WTC11 (cell line): ENCODE data around the gene EPHB6. TPM values are rescaled to one million over a fixed set of nuclear protein-coding genes. Genes with fewer than 3 reads are reported as not detected.

ENCODE experiments used
- ATAC-seq: fragments of 200-7000 bp; cut with Tn5 transposase; 2 replicates; pipeline ENCODE4 v1.10.0; 2021; ENCODE audit warnings: mild to moderate bottlenecking, moderate library complexity
- CTCF ChIA-PET: fragments of 300-600 bp; sonication (Branson Sonifier 250); formaldehyde crosslinking; loops from one replicate; lab custom pipeline; 2021; ENCODE audit warnings: antibody characterized with exemption; lab: Charles Lee
- POLR2A ChIA-PET: fragments of 350-600 bp; sonication (Branson Sonifier 250); formaldehyde crosslinking; loops from one replicate; lab custom pipeline; 2021; ENCODE audit warnings: antibody characterized with exemption; lab: Charles Lee
- DNase-seq: peaks from one replicate; pipeline ENCODE4 v3.0.0; 2021; ENCODE audit warnings: low spot score
- H3K27ac Mint-ChIP-seq: 2 replicates; pipeline ENCODE4 v1.8.0; 2021; ENCODE audit warnings: mixed read lengths
- H3K27me3 Mint-ChIP-seq: 2 replicates; pipeline ENCODE4 v1.8.0; 2021; ENCODE audit warnings: low read depth, mild to moderate bottlenecking, moderate library complexity, mixed read lengths
- H3K36me3 Mint-ChIP-seq: 2 replicates; pipeline ENCODE4 v1.8.0; 2021; ENCODE audit warnings: mixed read lengths
- H3K4me1 Mint-ChIP-seq: 2 replicates; pipeline ENCODE4 v1.8.0; 2022; ENCODE audit warnings: mixed read lengths
- H3K4me3 Mint-ChIP-seq: 2 replicates; pipeline ENCODE4 v1.8.0; 2021; ENCODE audit warnings: mild to moderate bottlenecking, moderate library complexity, mixed read lengths
- H3K9me3 Mint-ChIP-seq: 2 replicates; pipeline ENCODE4 v1.8.0; 2021; ENCODE audit warnings: mixed read lengths
- ATF1 ChIP-seq: sonication (generic); formaldehyde crosslinking; IDR thresholded peaks from 2 replicates; pipeline ENCODE4 v1.8.1; 2023; ENCODE audit warnings: mild to moderate bottlenecking, moderate library complexity, missing genetic modification reagents
- EMX1 ChIP-seq: fragments of 250-450 bp; sonication (Bioruptor Pico); IDR thresholded peaks from 2 replicates; pipeline ENCODE4 v1.8.0; 2021; ENCODE audit warnings: mild to moderate bottlenecking
- GRHL2 ChIP-seq: fragments of 250-450 bp; sonication (Bioruptor Pico); IDR thresholded peaks from 2 replicates; pipeline ENCODE4 v1.8.0; 2022; ENCODE audit warnings: mild to moderate bottlenecking, moderate library complexity; ENCODE audit not compliant: insufficient replicate concordance, severe bottlenecking
- IRF2 ChIP-seq: sonication (generic); formaldehyde crosslinking; IDR thresholded peaks from 2 replicates; pipeline ENCODE4 v1.8.0; 2022; ENCODE audit warnings: low read depth, missing genetic modification reagents, borderline replicate concordance
- NFYB ChIP-seq: sonication (generic); formaldehyde crosslinking; conservative IDR thresholded peaks from 2 replicates; pipeline ENCODE4 v1.8.0; 2022; ENCODE audit warnings: low read depth, missing genetic modification reagents
- NR1H2 ChIP-seq: sonication (generic); formaldehyde crosslinking; IDR thresholded peaks from 2 replicates; pipeline ENCODE4 v1.9.0; 2021; ENCODE audit warnings: mild to moderate bottlenecking, moderate library complexity, missing genetic modification reagents
- RELA ChIP-seq: sonication (generic); formaldehyde crosslinking; IDR thresholded peaks from 2 replicates; pipeline ENCODE4 v1.8.1; 2022; ENCODE audit warnings: missing genetic modification reagents, mild to moderate bottlenecking, borderline replicate concordance
- ZBTB21 ChIP-seq: sonication (generic); formaldehyde crosslinking; IDR thresholded peaks from 2 replicates; pipeline ENCODE4 v1.8.1; 2023; ENCODE audit warnings: mild to moderate bottlenecking, missing genetic modification reagents, borderline replicate concordance
- ZNF138 ChIP-seq: sonication (generic); formaldehyde crosslinking; conservative IDR thresholded peaks from 2 replicates; pipeline ENCODE4 v1.8.1; 2022; ENCODE audit warnings: mild to moderate bottlenecking, moderate library complexity, missing genetic modification reagents
- ZNF396 ChIP-seq: fragments of 250-450 bp; sonication (Bioruptor Pico); IDR thresholded peaks from 2 replicates; pipeline ENCODE4 v1.8.0; 2021; ENCODE audit warnings: mild to moderate bottlenecking, moderate library complexity, borderline replicate concordance
- total RNA-seq: library from RNA; stranded (reverse); gene quantifications from 3 replicates; pipeline ENCODE4 v1.2.3, GENCODE V29; 2021
- TF ChIP-seq, protein P1 (sequence below): sonication (generic); formaldehyde crosslinking; IDR thresholded peaks from 2 replicates; pipeline ENCODE4 v1.8.0; 2023; ENCODE audit warnings: missing genetic modification reagents, mild to moderate bottlenecking, borderline replicate concordance
- TF ChIP-seq, protein P2 (sequence below): sonication (generic); formaldehyde crosslinking; IDR thresholded peaks from 2 replicates; pipeline ENCODE4 v1.8.0; 2022; ENCODE audit warnings: mild to moderate bottlenecking, missing genetic modification reagents
- TF ChIP-seq, protein P3 (sequence below): fragments of 250-450 bp; sonication (Bioruptor Pico); IDR thresholded peaks from 2 replicates; pipeline ENCODE4 v1.8.0; 2021; ENCODE audit warnings: mild to moderate bottlenecking
- TF ChIP-seq, protein P4 (sequence below): sonication (generic); formaldehyde crosslinking; IDR thresholded peaks from 2 replicates; pipeline ENCODE4 v1.8.1; 2023; ENCODE audit warnings: mild to moderate bottlenecking, missing genetic modification reagents, borderline replicate concordance
- TF ChIP-seq, protein P5 (sequence below): fragments of 200-600 bp; IDR thresholded peaks from 2 replicates; pipeline ENCODE4 v1.8.0; 2022; ENCODE audit warnings: antibody characterized with exemption
- TF ChIP-seq, protein P6 (sequence below): sonication (generic); formaldehyde crosslinking; IDR thresholded peaks from 2 replicates; pipeline ENCODE4 v1.8.0; 2022; ENCODE audit warnings: mild to moderate bottlenecking, missing genetic modification reagents

EPHB6 gene
- total RNA-seq, 1 experiment from 2014 or later = 15.1 TPM

DNA sequence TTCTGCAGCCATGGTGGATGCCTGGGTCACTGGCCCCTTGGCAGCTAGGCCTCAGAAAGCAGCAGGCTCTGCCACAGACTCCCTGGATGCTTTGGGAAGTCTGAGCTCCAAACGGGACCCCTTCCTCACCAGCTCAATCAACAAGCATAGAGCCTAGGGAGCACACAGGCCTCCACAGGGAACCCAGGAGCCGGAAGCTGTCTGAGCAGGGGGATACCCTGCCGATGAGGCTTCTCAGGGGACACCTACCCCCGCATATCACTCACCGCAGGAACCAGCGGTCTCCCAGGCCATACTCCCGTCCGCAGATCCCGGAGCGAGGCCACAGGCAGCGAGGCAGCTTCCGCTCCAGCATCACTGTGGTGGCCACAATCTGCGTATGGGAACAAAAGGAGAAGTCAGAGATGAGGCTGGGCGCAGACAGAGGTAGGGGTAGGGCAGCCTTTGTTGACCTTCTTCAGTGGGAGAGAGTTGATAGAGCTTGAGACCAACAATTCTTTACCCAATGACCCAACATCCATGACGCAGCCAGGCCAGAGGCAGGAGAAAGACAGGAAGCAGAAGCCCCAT is 17.3 kb downstream of the EPHB6 start:
- H3K36me3 Mint-ChIP-seq = no peaks in the 10 kb centered on the region; the same call in 1 of the 2 replicates
- no peak overlapping the region for H3K4me3 Mint-ChIP-seq
- ATAC-seq = no peak
- TF ChIP-seq ATF1 (CRISPR knock-in tag) (no peak), NR1H2 (CRISPR knock-in tag) (no peak), ZNF138 (CRISPR knock-in tag) (no peak), GRHL2 (CRISPR knock-in tag) (no peak), IRF2 (CRISPR knock-in tag) (no peak)
- TF ChIP-seq, protein P1, sequence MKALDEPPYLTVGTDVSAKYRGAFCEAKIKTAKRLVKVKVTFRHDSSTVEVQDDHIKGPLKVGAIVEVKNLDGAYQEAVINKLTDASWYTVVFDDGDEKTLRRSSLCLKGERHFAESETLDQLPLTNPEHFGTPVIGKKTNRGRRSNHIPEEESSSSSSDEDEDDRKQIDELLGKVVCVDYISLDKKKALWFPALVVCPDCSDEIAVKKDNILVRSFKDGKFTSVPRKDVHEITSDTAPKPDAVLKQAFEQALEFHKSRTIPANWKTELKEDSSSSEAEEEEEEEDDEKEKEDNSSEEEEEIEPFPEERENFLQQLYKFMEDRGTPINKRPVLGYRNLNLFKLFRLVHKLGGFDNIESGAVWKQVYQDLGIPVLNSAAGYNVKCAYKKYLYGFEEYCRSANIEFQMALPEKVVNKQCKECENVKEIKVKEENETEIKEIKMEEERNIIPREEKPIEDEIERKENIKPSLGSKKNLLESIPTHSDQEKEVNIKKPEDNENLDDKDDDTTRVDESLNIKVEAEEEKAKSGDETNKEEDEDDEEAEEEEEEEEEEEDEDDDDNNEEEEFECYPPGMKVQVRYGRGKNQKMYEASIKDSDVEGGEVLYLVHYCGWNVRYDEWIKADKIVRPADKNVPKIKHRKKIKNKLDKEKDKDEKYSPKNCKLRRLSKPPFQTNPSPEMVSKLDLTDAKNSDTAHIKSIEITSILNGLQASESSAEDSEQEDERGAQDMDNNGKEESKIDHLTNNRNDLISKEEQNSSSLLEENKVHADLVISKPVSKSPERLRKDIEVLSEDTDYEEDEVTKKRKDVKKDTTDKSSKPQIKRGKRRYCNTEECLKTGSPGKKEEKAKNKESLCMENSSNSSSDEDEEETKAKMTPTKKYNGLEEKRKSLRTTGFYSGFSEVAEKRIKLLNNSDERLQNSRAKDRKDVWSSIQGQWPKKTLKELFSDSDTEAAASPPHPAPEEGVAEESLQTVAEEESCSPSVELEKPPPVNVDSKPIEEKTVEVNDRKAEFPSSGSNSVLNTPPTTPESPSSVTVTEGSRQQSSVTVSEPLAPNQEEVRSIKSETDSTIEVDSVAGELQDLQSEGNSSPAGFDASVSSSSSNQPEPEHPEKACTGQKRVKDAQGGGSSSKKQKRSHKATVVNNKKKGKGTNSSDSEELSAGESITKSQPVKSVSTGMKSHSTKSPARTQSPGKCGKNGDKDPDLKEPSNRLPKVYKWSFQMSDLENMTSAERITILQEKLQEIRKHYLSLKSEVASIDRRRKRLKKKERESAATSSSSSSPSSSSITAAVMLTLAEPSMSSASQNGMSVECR (CRISPR knock-in tag) = no peak
- TF ChIP-seq, protein P2, sequence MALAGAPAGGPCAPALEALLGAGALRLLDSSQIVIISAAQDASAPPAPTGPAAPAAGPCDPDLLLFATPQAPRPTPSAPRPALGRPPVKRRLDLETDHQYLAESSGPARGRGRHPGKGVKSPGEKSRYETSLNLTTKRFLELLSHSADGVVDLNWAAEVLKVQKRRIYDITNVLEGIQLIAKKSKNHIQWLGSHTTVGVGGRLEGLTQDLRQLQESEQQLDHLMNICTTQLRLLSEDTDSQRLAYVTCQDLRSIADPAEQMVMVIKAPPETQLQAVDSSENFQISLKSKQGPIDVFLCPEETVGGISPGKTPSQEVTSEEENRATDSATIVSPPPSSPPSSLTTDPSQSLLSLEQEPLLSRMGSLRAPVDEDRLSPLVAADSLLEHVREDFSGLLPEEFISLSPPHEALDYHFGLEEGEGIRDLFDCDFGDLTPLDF = no peak
- TF ChIP-seq, protein P3, sequence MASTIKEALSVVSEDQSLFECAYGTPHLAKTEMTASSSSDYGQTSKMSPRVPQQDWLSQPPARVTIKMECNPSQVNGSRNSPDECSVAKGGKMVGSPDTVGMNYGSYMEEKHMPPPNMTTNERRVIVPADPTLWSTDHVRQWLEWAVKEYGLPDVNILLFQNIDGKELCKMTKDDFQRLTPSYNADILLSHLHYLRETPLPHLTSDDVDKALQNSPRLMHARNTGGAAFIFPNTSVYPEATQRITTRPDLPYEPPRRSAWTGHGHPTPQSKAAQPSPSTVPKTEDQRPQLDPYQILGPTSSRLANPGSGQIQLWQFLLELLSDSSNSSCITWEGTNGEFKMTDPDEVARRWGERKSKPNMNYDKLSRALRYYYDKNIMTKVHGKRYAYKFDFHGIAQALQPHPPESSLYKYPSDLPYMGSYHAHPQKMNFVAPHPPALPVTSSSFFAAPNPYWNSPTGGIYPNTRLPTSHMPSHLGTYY (CRISPR knock-in tag) = no peak
- TF ChIP-seq, protein P4, sequence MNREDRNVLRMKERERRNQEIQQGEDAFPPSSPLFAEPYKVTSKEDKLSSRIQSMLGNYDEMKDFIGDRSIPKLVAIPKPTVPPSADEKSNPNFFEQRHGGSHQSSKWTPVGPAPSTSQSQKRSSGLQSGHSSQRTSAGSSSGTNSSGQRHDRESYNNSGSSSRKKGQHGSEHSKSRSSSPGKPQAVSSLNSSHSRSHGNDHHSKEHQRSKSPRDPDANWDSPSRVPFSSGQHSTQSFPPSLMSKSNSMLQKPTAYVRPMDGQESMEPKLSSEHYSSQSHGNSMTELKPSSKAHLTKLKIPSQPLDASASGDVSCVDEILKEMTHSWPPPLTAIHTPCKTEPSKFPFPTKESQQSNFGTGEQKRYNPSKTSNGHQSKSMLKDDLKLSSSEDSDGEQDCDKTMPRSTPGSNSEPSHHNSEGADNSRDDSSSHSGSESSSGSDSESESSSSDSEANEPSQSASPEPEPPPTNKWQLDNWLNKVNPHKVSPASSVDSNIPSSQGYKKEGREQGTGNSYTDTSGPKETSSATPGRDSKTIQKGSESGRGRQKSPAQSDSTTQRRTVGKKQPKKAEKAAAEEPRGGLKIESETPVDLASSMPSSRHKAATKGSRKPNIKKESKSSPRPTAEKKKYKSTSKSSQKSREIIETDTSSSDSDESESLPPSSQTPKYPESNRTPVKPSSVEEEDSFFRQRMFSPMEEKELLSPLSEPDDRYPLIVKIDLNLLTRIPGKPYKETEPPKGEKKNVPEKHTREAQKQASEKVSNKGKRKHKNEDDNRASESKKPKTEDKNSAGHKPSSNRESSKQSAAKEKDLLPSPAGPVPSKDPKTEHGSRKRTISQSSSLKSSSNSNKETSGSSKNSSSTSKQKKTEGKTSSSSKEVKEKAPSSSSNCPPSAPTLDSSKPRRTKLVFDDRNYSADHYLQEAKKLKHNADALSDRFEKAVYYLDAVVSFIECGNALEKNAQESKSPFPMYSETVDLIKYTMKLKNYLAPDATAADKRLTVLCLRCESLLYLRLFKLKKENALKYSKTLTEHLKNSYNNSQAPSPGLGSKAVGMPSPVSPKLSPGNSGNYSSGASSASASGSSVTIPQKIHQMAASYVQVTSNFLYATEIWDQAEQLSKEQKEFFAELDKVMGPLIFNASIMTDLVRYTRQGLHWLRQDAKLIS (CRISPR knock-in tag) = no peak
- no peak overlapping the region for H3K27ac Mint-ChIP-seq
- ChIA-PET POLR2A (no interaction called here), CTCF (interaction anchor here (0.9 to 4.4 kb wide), 14 partner anchors 10 to 343 kb away, joined by 3 to 36 read pairs (median 6); partner anchors contain the start of gene EPHB6)
- H3K9me3 Mint-ChIP-seq = peaks cover 7% of the 10 kb centered on the region
- H3K4me1 Mint-ChIP-seq = no peaks in the 10 kb centered on the region
- no peak for DNase-seq
- H3K27me3 Mint-ChIP-seq = no peaks in the 10 kb centered on the region

DNA sequence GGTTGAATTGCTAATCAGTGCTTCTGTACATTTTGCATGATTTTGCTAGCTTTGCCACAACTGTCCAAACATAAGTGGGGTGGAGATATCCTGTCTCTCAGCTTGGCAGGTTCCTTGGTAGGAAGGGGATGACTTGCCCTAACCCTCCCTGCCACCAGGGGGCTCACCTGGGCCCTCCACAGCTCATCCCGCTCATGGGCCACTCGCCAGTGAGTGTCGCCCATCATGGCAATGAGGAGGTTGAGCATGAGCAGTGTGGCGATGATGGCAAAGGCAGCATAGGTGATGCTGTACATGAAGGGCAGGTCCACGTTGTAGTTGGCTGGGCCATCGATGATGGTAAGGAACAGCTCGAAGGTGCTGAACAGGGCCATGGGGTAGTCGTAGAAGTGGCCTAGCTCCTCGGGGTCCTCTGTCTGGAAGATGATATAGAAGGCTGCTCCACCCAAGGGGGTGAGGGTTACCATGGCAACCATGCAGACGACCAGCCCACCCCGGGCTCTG is 18.5 kb downstream of the EPHB6 start:
- Mint-ChIP-seq H3K4me1 (no peaks in the 10 kb centered on the region), H3K36me3 (no peaks in the 10 kb centered on the region; the same call in 1 of the 2 replicates), H3K4me3 (no peak overlapping the region), H3K27ac (no peak overlapping the region), H3K27me3 (no peaks in the 10 kb centered on the region), H3K9me3 (peaks cover 7% of the 10 kb centered on the region)
- DNase-seq = peak; percentile 69
- ATAC-seq = peak; percentile 88
- ChIA-PET CTCF (interaction anchor here (0.5 to 4.4 kb wide), 40 partner anchors 8 to 435 kb away, joined by 3 to 36 read pairs (median 5); partner anchors contain the start of genes EPHB6, LLCFC1, TRPV5 and TRPV6), POLR2A (no interaction called here)
- no peak for TF ChIP-seq NFYB (CRISPR knock-in tag)
- no peak for TF ChIP-seq EMX1 (CRISPR knock-in tag)
- TF ChIP-seq, protein P5, sequence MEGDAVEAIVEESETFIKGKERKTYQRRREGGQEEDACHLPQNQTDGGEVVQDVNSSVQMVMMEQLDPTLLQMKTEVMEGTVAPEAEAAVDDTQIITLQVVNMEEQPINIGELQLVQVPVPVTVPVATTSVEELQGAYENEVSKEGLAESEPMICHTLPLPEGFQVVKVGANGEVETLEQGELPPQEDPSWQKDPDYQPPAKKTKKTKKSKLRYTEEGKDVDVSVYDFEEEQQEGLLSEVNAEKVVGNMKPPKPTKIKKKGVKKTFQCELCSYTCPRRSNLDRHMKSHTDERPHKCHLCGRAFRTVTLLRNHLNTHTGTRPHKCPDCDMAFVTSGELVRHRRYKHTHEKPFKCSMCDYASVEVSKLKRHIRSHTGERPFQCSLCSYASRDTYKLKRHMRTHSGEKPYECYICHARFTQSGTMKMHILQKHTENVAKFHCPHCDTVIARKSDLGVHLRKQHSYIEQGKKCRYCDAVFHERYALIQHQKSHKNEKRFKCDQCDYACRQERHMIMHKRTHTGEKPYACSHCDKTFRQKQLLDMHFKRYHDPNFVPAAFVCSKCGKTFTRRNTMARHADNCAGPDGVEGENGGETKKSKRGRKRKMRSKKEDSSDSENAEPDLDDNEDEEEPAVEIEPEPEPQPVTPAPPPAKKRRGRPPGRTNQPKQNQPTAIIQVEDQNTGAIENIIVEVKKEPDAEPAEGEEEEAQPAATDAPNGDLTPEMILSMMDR = peak; percentile 90
- no peak for TF ChIP-seq ZNF396 (CRISPR knock-in tag)
- TF ChIP-seq RELA (CRISPR knock-in tag) = no peak
- TF ChIP-seq, protein P6, sequence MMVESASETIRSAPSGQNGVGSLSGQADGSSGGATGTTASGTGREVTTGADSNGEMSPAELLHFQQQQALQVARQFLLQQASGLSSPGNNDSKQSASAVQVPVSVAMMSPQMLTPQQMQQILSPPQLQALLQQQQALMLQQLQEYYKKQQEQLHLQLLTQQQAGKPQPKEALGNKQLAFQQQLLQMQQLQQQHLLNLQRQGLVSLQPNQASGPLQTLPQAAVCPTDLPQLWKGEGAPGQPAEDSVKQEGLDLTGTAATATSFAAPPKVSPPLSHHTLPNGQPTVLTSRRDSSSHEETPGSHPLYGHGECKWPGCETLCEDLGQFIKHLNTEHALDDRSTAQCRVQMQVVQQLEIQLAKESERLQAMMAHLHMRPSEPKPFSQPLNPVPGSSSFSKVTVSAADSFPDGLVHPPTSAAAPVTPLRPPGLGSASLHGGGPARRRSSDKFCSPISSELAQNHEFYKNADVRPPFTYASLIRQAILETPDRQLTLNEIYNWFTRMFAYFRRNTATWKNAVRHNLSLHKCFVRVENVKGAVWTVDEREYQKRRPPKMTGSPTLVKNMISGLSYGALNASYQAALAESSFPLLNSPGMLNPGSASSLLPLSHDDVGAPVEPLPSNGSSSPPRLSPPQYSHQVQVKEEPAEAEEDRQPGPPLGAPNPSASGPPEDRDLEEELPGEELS (CRISPR knock-in tag) = no peak
- TF ChIP-seq ZBTB21 (CRISPR knock-in tag) = no peak
